HG02943 (cell line): Measurements from ENCODE around the gene ELAVL1.

ENCODE experiments used
- ATAC-seq: cut with Tn5 transposase; IDR thresholded peaks from one replicate; pipeline ENCODE4 v1.9.1; 2021; ENCODE audit warnings: mild to moderate bottlenecking, low read depth, moderate library complexity; ENCODE audit not compliant: unreplicated experiment

Gene ELAVL1

GRCh38 chr19:7987114-7987768 is 18.2 kb downstream of the ELAVL1 start:
- no peak for ATAC-seq

- ATAC-seq: no peak
These were observed 18.9 kb downstream of the ELAVL1 start for GRCh38 chr19:7986321-7987113.

- no peak for ATAC-seq
These were observed 19.9 kb downstream of the ELAVL1 start for GRCh38 chr19:7985481-7985911.

DNA sequence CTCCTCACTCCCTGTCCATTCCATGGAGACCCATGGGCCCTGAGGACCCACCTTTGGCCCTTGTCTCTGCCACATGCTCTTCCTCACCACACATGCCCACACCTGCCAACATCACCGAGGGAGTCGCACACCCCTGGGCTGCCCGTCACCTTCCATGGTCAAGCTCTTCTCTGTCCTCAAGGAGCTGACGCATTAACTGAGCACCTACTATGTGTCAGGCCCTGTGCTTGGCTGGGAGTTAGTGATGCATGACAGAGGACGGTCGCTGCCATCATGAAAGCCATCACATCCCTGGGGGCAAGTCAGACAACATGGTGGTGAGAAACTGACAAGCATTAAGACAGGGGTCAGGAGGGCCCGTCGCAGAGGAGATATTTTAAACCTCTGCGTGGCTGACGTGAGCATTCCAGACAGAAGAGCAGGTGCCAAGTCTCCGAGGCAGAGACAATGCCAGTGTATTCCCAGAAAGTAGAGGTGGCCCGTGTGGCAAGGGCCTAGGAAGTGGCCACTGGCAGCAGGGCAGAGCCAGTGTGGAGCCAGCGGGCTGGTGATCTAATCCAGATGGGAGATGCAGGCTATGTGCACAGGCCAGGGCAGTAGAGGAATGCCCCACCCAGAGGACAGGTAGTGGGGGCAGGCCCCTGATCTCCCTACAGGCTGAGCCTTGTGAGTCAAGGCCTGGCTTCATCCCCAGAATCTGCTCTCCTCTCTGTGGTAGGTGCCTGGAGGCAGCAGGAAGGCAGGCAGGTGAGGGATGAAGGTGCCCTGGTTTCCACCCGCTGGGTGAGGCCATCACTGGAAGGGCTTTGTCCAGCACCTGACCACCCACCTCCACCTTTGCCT is 21.2 kb downstream of the ELAVL1 start:
- no peak for ATAC-seq

- no peak for ATAC-seq
These were observed 22.0 kb downstream of the ELAVL1 start for GRCh38 chr19:7983286-7983950.

- no peak for ATAC-seq
These were observed 22.8 kb downstream of the ELAVL1 start for GRCh38 chr19:7982651-7983099.

- ATAC-seq: no peak
These were observed 23.3 kb downstream of the ELAVL1 start for GRCh38 chr19:7982103-7982502.

- ATAC-seq: no peak
These were observed 23.8 kb downstream of the ELAVL1 start for GRCh38 chr19:7981661-7982060.

- no peak for ATAC-seq
These were observed 24.2 kb downstream of the ELAVL1 start for GRCh38 chr19:7981199-7981598.

DNA sequence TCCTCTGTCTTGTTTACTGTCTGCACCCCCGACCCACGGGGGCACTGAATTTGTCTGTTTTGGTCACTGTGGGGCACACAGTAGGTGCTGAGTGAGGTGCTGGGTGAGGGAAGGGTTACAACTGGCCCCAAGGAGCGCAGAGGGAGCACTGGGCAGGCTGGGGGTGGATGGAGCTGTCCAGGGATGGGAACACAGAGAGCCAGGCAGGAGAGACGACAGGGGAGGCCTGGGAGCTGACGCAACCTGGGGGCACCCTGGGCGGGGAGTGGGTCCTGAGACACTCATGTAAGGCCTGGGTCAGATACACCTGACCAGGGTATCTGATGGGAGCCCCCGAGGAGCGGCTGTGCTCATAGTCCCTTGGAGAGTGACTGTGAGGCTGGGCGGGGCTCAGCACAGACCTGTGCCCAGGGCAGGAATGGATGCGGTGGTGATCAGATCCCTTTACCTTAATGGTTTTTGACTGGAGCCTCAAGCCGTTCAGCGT is 24.8 kb downstream of the ELAVL1 start:
- ATAC-seq: no peak

GRCh38 chr19:7980168-7980567 is 25.3 kb downstream of the ELAVL1 start:
- no peak for ATAC-seq

- ATAC-seq: no peak
These were observed 25.9 kb downstream of the ELAVL1 start for GRCh38 chr19:7979559-7979958.

DNA sequence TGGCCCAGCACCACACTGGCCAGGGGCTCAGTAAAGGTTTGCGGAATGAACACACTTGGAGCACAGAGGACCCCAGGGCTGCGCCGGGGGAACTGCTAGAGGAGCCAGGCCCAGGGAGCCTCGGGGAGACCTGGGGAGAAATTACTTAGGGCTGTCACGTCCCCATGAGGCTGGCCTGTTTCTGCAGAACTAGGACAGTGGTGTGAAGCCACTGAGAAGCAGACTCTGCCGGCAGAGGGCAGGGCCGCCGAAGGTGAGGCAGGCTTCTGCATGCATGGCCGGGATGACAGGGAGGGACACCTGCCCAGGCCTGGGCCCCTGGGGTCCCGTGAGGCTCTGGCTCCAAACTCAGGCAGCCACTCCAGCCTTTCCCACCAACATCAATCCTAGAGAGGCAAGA is 26.4 kb downstream of the ELAVL1 start:
- ATAC-seq: no peak

GRCh38 chr19:7978179-7978825 is 27.1 kb downstream of the ELAVL1 start:
- no peak for ATAC-seq

- no peak for ATAC-seq
These were observed 27.8 kb downstream of the ELAVL1 start for GRCh38 chr19:7977723-7978040.

GRCh38 chr19:7977021-7977722 is 28.3 kb downstream of the ELAVL1 start:
- ATAC-seq: no peak

DNA sequence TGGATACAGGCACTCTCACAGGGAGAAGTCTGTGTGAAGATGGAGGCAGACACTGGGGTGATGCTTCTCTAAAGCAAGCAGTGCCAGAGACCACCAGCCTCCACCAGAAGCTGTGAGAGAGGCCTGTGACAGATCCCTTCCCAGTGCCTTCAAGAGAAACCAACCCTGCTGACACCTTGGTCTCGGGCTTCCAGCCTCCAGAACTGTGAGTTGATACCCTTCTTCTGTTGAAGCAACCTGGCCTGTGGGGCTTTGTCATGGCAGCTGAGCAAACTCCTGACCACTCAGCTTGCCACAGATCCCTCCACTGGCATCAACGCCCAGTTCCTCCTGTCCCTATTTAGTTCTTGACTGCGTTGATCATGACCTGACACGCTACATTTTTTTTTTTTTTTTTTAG is 29.0 kb downstream of the ELAVL1 start:
- no peak for ATAC-seq

GRCh38 chr19:7975037-7975436 is 30.4 kb downstream of the ELAVL1 start:
- no peak for ATAC-seq

GRCh38 chr19:7973883-7974282 is 31.6 kb downstream of the ELAVL1 start:
- ATAC-seq: no peak
